ENCODE results near the gene DSCAML1. TPM values are rescaled to one million over a fixed set of nuclear protein-coding genes. Genes with fewer than 3 reads are reported as not detected.

DSCAML1 gene
- total and polyA plus RNA-seq, 2 of the 8 experiments (the other 6 are each of a cell fraction or from before 2014, with no cell fraction given) = 0.19 to 0.24 TPM

- H2AK5ac ChIP-seq (ENCODE audit: low read depth, low read length) = no peak overlapping the region
- no peak overlapping the region for H3K27ac ChIP-seq (ENCODE audit: low read depth, low read length)
- H3K9me3 ChIP-seq (ENCODE audit: insufficient read depth in 2 of 2, low read depth in 1 of 2, low read length in 1 of 2) = no peaks in the 10 kb centered on the region
- no peak overlapping the region for H2BK120ac ChIP-seq (replicated peaks; ENCODE audit: low read depth, low read length)
- no peaks in the 10 kb centered on the region for H3K27me3 ChIP-seq (replicated peaks in 1 of 4; ENCODE audit: control insufficient read depth in 3 of 4, extremely low read depth in 1 of 4, insufficient read depth in 3 of 4, low read length in 3 of 4)
- no peak overlapping the region for H4K5ac ChIP-seq (ENCODE audit: insufficient read length, low read depth, low read length)
- no peaks in the 10 kb centered on the region for H4K20me1 ChIP-seq (replicated peaks in 1 of 2; ENCODE audit: control insufficient read depth in 1 of 2, insufficient read depth in 2 of 2, low read length in 2 of 2)
- H3K4me1 ChIP-seq (replicated peaks in 1 of 4; ENCODE audit: control insufficient read depth in 3 of 4, insufficient read depth in 4 of 4, low read length in 3 of 4) = peaks cover 1 to 3% (median 2%) of the 10 kb centered on the region in 4 experiments; a peak in 5 of 7 replicates
- ChIA-PET CTCF (ENCODE audit: partially characterized antibody) (interaction anchor here (1.2 to 2.9 kb wide), 7 partner anchors 10 to 392 kb away, joined by 3 to 9 read pairs (median 4); no protein-coding TSS in a partner anchor), POLR2A (ENCODE audit: partially characterized antibody) (no interaction called here)
- H3K79me1 ChIP-seq (ENCODE audit: low read depth, low read length) = no peaks in the 10 kb centered on the region
- no peak overlapping the region for H3K23ac ChIP-seq (ENCODE audit: insufficient read length)
- WGBS, 2 experiments (ENCODE audit: extremely low coverage in 1 of 2, insufficient coverage in 1 of 2, insufficient read length in 1 of 2, insufficient replicate concordance in 2 of 2, low coverage in 1 of 2, low lambda C conversion rate in 2 of 2, missing lambda C conversion rate in 1 of 2) = 88% methylated on average over 7 of the region's 7 CpGs; no CpG with 5 or more reads in 1 of the 2 experiments
- no peaks in the 10 kb centered on the region for H3K36me3 ChIP-seq (ENCODE audit: control insufficient read depth in 2 of 4, insufficient read depth in 4 of 4, low read length in 3 of 4)
- no peak overlapping the region for H3K18ac ChIP-seq (ENCODE audit: extremely low read depth, low read length)
- no peak overlapping the region for H2AFZ ChIP-seq (ENCODE audit: low read length)
- no peak for DNase-seq (ENCODE audit: low read depth in 1 of 2, low spot score in 2 of 2)
- no peak overlapping the region for H3K56ac ChIP-seq (replicated peaks; ENCODE audit: insufficient read length, low read depth, low read length)
- H3K4me2 ChIP-seq (ENCODE audit: insufficient read depth in 1 of 2, low read depth in 2 of 2, low read length in 2 of 2) = no peak overlapping the region
- H4K91ac ChIP-seq (replicated peaks; ENCODE audit: insufficient read length, low read length) = no peak overlapping the region
- 0 out of 2 replicates have a peak overlapping the region, but pooled peaks have one; percentile 5 for H4K8ac ChIP-seq (ENCODE audit: extremely low read depth, insufficient read depth, low read length)
- H2BK12ac ChIP-seq (ENCODE audit: low read depth, low read length) = peak overlapping the region; percentile 39; the same call in 1 of the 2 replicates
- TF ChIP-seq POU5F1 (IDR thresholded peaks at IDR 0.05; ENCODE audit: low read depth, low read length) = no peak
- H3K79me2 ChIP-seq (ENCODE audit: control insufficient read depth in 1 of 2, insufficient read depth in 2 of 2, low read length in 2 of 2) = no peaks in the 10 kb centered on the region
- no peak for FAIRE-seq
- no peak overlapping the region for H3K9ac ChIP-seq (replicated peaks in 1 of 4; ENCODE audit: extremely low read depth in 1 of 4, low read depth in 3 of 4, low read length in 3 of 4)
- H3K14ac ChIP-seq (ENCODE audit: insufficient read length) = no peak overlapping the region
- no peak overlapping the region for H3K4ac ChIP-seq (replicated peaks; ENCODE audit: insufficient read length, low read depth, low read length)
- H2BK15ac ChIP-seq (ENCODE audit: low read length) = no peak overlapping the region
- H3K4me3 ChIP-seq (ENCODE audit: extremely low read depth in 1 of 4, insufficient read depth in 2 of 4, low read depth in 3 of 4, low read length in 4 of 4) = no peak overlapping the region
- no peak overlapping the region for H2BK5ac ChIP-seq (ENCODE audit: low read depth, low read length)
- no peak overlapping the region for H2BK20ac ChIP-seq (ENCODE audit: low read length)
- H3K23me2 ChIP-seq (ENCODE audit: low read depth, low read length) = no peaks in the 10 kb centered on the region
Measured at GRCh38 chr11:117554601-117555333, 242.2 kb downstream of the DSCAML1 start.

Data from H1 (cell line).